H1 (cell line): Measurements from ENCODE around the gene ENOSF1. TPM values are rescaled to one million over a fixed set of nuclear protein-coding genes. Genes with fewer than 3 reads are reported as not detected.

Source experiments
- CHD7 ChIP-seq: fragments of 300-600 bp; sonication (generic); IDR thresholded peaks from 2 replicates; pipeline ENCODE4 v1.7.1; 2012; ENCODE audit warnings: low read length, moderate library complexity, mild to moderate bottlenecking, inconsistent platforms; ENCODE audit not compliant: insufficient replicate concordance
- E2F6 ChIP-seq: IDR thresholded peaks from 2 replicates; pipeline ENCODE4 v1.6.1; 2012; ENCODE audit warnings: inconsistent platforms
- GABPA ChIP-seq: IDR thresholded peaks from 2 replicates; pipeline ENCODE4 v1.6.1; 2011; ENCODE audit warnings: mild to moderate bottlenecking, low read length, moderate library complexity, borderline replicate concordance; ENCODE audit not compliant: insufficient read depth
- MAX ChIP-seq: IDR thresholded peaks from 2 replicates; pipeline ENCODE4 v1.6.1; 2012; ENCODE audit warnings: inconsistent platforms
- POLR2A ChIP-seq, 2 experiments: IDR thresholded peaks; 1 replicate in 1 of 2; 2 replicates in 1 of 2; pipeline ENCODE4 v1.6.1; 2011; ENCODE audit warnings: low read depth in 2 of 2, low read length in 2 of 2, mild to moderate bottlenecking in 2 of 2; ENCODE audit errors: control extremely low read depth in 1 of 2
- RAD21 ChIP-seq, 2 experiments: IDR thresholded peaks in 1 of 2; conservative IDR thresholded peaks in 1 of 2; 2 replicates each; pipeline ENCODE4 v1.6.1; 2011; ENCODE audit warnings: low read depth in 2 of 2, low read length in 2 of 2, improper control_type of control experiment in 1 of 2, inconsistent platforms in 1 of 2, mild to moderate bottlenecking in 1 of 2, moderate library complexity in 1 of 2
- TAF1 ChIP-seq: IDR thresholded peaks from 2 replicates; pipeline ENCODE4 v1.6.1; 2011; ENCODE audit warnings: mild to moderate bottlenecking, low read depth, low read length
- TAF7 ChIP-seq: optimal IDR thresholded peaks from 2 replicates; pipeline ENCODE3; 2011; ENCODE audit warnings: low read depth, mild to moderate bottlenecking, inconsistent platforms, low read length, moderate library complexity, borderline replicate concordance
- TBP ChIP-seq: IDR thresholded peaks from 2 replicates; pipeline ENCODE4 v1.6.1; 2011; ENCODE audit warnings: low read depth, low read length, improper control_type of control experiment
- polyA plus RNA-seq, 7 experiments: library from polyadenylated mRNA; depleted of rRNA in 3 of 7; stranded (reverse) in 5 of 7; unstranded in 2 of 7; fragments of >200 nt in 5 of 7; fragments of 200-250 nt in 2 of 7; gene quantifications; 1 replicate in 5 of 7; 2 replicates in 1 of 7; 4 replicates in 1 of 7; pipeline versions ENCODE4 v1.2.1 to v1.2.3, GENCODE V29; 2011 to 2013; ENCODE audit warnings: missing spikeins in 2 of 7, mixed read lengths in 2 of 7
- total RNA-seq: library from RNA; stranded (reverse); fragmentation: NEBNext Ultra II Directional; extraction: Animal tissue kit (Norgen Biotek cat#: 25700); gene quantifications from 2 replicates; pipeline ENCODE4 v1.2.1, GENCODE V29; 2021

ENOSF1 gene
- total and polyA plus RNA-seq, 2 of the 8 experiments (the other 6 are each of a cell fraction or from before 2014, with no cell fraction given) = 15.4 to 26.4 TPM

- no peak for TF ChIP-seq CHD7
- peak; percentile 24 for TF ChIP-seq TAF7
- peak; percentile 62 for TF ChIP-seq TBP
- peak; percentile 70 for TF ChIP-seq MAX
- no peak for TF ChIP-seq GABPA
- TF ChIP-seq POLR2A (IDR thresholded peaks at IDR 0.05; ENCODE audit: control extremely low read depth in 1 of 2, low read depth in 2 of 2, low read length in 2 of 2) = peak in 1 of 2 experiments; percentile 62; a peak in 1 of 3 replicates
- peak; percentile 69 for TF ChIP-seq TAF1
- peak; percentile 64 to 78 for TF ChIP-seq RAD21 (IDR thresholded peaks at IDR 0.05 in 1 of 2, conservative IDR thresholded peaks at IDR 0.05 in 1 of 2; ENCODE audit: low read depth in 2 of 2, low read length in 2 of 2)
- TF ChIP-seq E2F6 = no peak
These were observed at the start of gene ENOSF1 (continued) for GRCh38 chr18:712401-713134.
